Activated CD8-positive, alpha-beta memory T cell treated with anti-CD3 and anti-CD28 coated beads for 48 hours (primary cell): ENCODE measurements around the gene PRR22.

ENCODE experiments used
- DNase-seq, 3 experiments: peaks; one replicate each; pipeline ENCODE4 v3.0.0-alpha.2; 2020; ENCODE audit warnings: low read depth in 2 of 3, low spot score in 2 of 3

The PRR22 gene

DNA sequence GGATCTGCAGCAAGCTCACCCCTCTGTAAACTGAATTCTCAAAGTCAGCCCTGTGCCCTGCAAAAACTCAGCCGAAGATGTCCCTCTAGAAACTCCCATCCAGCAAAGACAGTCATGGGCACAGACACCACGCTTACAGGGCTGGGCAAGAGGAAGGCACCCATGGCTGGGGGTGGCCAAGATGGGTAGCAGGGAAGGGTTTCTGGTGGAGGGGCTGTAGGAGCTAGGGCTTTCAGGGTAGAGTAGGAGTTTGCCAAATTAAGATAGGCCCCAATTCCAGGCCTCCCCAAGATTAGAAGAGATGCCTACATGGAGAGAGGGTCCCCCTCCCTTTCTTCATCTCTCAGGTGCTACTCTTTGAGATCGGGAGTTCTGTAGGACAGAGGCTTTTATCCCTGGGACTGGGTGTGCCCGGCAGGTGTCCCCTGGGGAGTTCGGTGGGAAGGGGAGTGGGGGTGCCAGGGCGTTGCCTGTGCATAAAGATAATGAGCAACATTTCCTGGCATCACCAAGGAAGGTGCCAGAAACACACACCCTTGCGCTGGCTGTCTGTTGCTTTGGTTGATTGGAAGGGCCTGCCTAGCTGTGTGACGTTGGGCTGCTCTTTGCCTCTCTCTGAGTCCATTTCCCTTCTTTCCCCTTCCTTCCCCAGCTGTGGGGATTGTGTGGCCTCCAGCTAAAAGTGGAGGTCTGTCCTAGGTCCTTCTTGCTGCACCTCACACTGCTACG is 29.7 kb upstream of the PRR22 start:
- no peak for DNase-seq

DNA sequence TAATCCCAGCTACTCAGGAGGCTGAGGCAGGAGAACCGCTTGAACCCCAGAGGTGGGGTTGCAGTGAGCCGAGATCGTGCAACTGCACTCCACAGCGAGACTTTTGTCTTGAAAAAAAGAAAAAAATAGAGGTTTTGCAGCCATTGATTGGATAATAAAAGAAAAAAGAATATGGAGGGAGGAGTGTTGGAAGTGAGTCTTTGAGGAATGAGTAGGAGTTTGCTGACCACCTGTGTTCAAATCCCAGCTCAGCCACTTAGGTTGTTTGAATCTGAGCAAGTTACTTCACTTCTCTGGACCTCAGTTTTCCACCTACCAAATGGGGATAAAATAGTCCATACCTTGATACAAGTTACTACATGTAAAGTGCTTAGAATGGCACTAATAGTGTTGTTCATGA is 26.6 kb upstream of the PRR22 start:
- no peak for DNase-seq

DNA sequence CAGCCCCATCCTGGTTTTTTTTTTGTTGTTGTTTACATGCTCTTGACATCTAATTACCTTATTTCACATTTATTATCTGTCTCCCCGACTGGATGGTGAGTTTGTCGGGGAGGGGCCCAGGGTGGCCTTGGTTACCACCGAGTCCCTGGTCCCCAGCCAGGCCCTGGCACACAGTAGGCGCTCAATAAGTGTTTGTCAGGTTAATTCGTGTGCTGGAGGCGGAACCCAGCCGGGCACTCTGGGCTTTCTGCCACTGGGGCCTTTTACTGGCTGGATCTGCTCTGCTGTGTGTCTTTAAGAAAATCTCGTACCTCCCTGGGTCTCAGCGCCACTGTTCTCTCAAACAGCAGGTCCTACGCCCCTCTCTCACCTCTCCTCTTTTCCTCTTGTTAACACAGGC is 24.9 kb upstream of the PRR22 start:
- no peak for DNase-seq

DNA sequence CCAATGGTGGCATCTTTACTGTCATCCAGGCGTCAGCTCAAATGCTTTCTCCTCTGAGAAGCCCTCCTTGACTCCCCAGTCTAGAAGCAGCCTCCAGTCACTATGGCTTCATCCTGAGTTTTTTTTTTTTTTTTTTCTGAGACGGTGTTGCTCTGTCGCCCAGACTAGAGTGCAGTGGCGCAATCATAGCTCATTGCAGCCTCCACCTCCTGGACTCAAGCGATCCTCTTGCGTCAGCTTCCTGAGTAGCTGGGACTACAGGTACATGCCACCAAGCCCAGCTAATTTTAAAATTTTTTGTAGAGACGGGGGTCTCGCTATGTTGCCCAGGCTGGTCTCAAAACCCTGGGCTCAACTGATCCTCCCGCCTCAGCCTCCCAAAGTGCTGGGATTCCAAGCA is 24.5 kb upstream of the PRR22 start:
- DNase-seq: no peak

GRCh38 chr19:5808120-5808816 is 23.7 kb upstream of the PRR22 start:
- DNase-seq: no peak

- DNase-seq: no peak
Observed at GRCh38 chr19:5806905-5807304, 22.4 kb upstream of the PRR22 start.

GRCh38 chr19:5806133-5806489 is 21.6 kb upstream of the PRR22 start:
- no peak for DNase-seq

GRCh38 chr19:5805462-5806132 is 21.1 kb upstream of the PRR22 start:
- DNase-seq: no peak

DNA sequence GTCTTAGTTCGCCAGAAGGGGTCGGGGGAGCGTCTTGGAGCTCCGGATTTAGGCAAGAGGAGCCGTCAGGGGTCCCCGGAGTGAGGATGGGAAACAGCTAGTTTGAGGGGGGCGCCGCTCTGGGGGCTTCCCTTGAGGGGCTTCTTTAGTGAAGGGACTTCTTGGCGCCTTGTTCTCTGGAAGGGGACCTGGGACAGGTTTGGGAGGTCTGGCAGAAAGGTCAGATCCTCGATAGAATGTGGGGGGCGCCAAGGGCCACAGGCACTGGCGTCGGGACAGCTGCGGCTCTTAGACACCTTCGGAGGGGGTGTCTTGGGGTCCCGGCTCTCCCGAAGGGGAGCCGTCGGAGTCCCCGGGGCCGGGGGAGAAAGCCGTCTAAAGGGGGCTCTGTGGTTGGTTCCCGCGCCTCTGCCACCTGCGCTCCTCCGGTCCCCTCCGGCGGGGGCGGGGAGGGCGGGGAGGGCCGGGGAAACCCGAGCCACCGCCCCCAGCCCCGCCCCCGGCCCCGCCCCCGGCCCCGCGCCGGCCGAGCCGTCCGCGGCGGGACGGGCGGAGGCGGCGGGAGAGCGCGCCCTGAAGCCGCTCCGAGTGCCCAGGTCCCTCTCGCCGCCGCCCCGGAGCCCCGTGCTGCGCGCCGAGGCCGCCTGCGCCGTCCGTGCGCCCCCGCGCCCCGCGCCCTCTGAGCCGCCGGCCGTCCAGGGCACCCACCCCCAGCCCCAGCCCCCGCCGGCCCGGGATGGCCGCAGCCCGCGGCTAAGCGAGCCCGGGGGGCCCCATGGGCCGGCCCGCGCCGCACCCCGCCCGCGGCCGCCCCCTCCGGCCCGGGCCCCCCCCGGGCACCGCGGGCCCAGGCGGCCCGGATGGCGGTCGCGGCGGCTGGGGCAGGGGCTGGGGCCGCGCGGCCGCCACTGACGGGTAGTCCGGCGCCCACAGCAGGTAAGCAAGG is 20.2 kb upstream of the PRR22 start, which contains the start of gene NRTN:
Gene NRTN, plus strand, starts transcription at position 552 of the 946 bp plus-strand sequence. CDS start 19,099 bp downstream, outside the sequence.
- DNase-seq: no peak

GRCh38 chr19:5803752-5804515 is 19.4 kb upstream of the PRR22 start:
- peak; percentile 92 to 96 (median 95) for DNase-seq

- DNase-seq: no peak
Observed at GRCh38 chr19:5803441-5803751, 18.9 kb upstream of the PRR22 start.

DNA sequence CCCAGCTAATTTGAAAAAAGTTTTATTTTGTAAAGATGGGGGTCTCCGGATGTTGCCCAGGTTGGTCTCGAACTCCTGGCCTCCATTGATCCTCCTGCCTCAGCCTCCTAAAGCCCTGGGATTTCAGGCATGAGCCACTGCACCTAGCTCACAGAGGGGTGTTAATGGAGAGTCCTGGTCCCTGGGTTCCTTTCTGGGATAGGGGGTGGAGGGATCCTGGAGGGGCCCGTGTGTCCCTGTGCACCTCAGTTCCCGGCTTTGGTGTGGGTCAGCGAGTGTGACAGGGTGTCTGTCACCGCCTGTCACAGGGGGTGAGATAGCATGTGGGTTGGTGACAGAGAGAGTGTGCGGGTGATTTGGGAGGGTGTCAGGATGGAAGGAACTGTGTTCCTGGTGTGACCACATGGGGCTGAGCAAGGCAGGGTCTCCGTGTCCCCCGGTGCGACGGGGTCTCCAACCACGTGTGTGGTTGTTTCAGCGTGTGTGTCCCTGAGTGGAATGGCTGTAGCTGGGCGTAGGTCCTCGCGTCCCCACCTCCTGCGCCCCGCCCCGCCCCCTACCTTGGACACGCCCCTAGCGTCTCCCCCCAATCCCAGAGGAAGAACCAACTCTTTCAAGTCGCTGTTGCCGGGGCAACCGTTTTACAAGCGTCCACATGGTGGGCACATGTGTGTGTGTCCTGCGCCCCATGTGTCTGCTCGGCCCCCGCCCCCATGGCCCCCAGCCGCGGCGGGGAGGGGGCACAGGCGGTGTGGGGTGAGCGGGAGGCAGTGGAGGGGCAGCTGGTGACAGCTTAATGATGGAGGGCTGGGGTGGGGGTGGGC is 17.5 kb upstream of the PRR22 start:
- DNase-seq: no peak

- no peak for DNase-seq
Observed at GRCh38 chr19:5800361-5801270, 16.1 kb upstream of the PRR22 start.

DNA sequence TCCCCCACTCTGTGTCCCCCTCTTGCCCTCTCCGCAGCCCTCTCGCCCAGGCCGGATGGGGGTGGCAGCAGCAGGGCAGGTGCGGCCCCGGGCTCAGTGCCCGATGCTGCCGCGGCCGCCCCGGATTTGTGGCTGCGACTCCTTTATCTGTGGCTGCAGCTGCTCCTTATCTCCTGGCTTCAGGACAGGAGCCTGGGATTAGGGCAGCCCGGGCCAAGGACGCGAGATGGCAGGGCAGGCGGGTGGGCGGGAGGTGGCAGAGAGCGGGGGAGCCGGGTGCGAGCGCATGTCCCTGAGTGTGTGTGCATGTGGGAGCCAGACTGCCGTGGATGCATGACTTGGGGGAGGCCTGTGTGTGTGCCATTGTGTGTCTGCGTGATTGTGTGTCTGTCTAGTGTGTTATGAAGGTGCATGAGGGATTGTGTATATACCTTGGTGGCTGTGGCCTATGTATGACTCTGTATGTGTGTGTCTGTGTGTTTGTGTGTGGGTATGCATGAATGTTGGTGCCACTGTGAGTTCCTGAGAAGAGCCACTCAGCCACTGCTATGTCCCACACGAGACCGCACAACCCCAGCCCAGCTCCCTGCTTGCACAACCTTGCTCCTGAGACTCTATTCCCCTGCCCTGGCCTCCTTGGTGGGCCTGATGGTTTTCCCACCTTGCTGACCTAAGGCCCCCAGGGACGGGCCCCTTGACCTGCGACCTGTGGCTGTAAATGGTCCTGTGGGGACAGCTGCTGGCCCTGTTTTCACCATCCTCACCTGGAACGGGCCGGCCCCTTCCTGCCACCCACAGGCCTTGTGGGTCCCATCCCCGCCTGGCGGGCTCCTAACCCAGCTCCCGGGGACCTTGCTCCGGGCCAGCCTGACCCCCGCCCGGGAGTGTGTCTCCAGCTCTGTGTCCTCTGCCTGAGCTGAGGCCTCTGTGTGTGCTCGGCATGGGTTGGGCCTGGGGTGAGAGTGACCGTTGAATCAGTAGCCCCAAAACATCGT is 15.0 kb upstream of the PRR22 start:
- no peak for DNase-seq

DNA sequence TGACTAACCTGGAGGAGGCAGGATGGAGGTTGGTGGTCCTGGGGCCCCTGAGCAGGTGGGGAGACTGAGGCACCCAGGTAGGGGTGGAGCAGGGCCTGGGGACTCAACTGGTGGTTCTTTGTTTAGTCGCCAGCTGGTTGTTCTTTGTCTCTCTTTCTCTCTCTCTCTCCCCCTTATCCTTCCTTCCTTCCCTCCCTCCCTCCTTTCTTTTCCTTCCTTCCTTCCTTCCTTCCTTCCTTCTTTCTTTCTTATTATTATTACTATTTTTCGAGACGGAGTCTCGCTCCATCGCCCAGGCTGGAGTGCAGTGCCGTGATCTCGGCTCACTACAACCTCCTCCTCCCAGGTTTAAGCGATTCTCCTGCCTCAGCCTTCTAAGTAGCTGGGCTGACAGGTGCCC is 13.7 kb upstream of the PRR22 start:
- no peak for DNase-seq

- DNase-seq: no peak
Observed at GRCh38 chr19:5795382-5795919, 10.9 kb upstream of the PRR22 start.

- DNase-seq: no peak
Observed at GRCh38 chr19:5793188-5793587, 8.6 kb upstream of the PRR22 start.
